Measurements from ENCODE around the gene COLEC12.

- TF ChIP-seq CTCF (optimal IDR thresholded peaks at IDR 0.05 in 1 of 3, IDR thresholded peaks at IDR 0.05 in 1 of 3, conservative IDR thresholded peaks at IDR 0.05 in 1 of 3; ENCODE audit: extremely low read depth in 1 of 3, insufficient read depth in 2 of 3, low read length in 3 of 3) (no peak), EZH2 (IDR thresholded peaks at IDR 0.05; ENCODE audit: low read length) (no peak)
Measured at GRCh38 chr18:445055-445454, 55.4 kb downstream of the COLEC12 start.

Data from keratinocyte (primary cell).